Kidney (tissue), 14 donors: ENCODE measurements around the gene DTNB. TPM values are rescaled to one million over a fixed set of nuclear protein-coding genes. Genes with fewer than 3 reads are reported as not detected.

Source experiments
- DNase-seq, 5 donors: peaks; one replicate each; pipeline ENCODE4 v3.0.0-alpha.2; 2013 to 2020
- FAIRE-seq: peaks from 2 replicates; lab custom pipeline; 2012; peaks lifted over from hg19 to GRCh38; lab: Jason Lieb, UNC
- H3K27ac ChIP-seq, 2 donors: one replicate each; pipeline ENCODE4 v1.7.0; 2013; ENCODE audit warnings: low read depth in 2 of 2, low read length in 2 of 2, inconsistent platforms in 1 of 2
- H3K27me3 ChIP-seq: one replicate; pipeline ENCODE4 v1.7.1; 2013; ENCODE audit warnings: low read length, inconsistent platforms; ENCODE audit not compliant: control insufficient read depth, insufficient read depth
- H3K36me3 ChIP-seq, 3 donors: one replicate each; pipeline versions ENCODE4 v1.7.0 to v1.7.1; 2013; ENCODE audit warnings: low read length in 3 of 3, control low read depth in 1 of 3, inconsistent platforms in 1 of 3; ENCODE audit not compliant: insufficient read depth in 3 of 3, control insufficient read depth in 2 of 3
- H3K4me1 ChIP-seq, 3 donors: one replicate each; pipeline versions ENCODE4 v1.7.0 to v1.7.1; 2013; ENCODE audit warnings: low read length in 3 of 3, inconsistent platforms in 1 of 3, low read depth in 1 of 3; ENCODE audit not compliant: control insufficient read depth in 2 of 3, insufficient read depth in 2 of 3
- H3K4me3 ChIP-seq, 3 donors: one replicate each; pipeline versions ENCODE4 v1.7.0 to v1.8.1; 2013; ENCODE audit warnings: low read length in 3 of 3, control low read depth in 1 of 3, inconsistent platforms in 1 of 3
- H3K9ac ChIP-seq, 3 donors: one replicate each; pipeline versions ENCODE4 v1.7.0 to v1.7.1; 2013; ENCODE audit warnings: low read length in 3 of 3, control low read depth in 1 of 3, inconsistent platforms in 1 of 3
- H3K9me3 ChIP-seq, 3 donors: one replicate each; pipeline versions ENCODE4 v1.7.0 to v1.7.1; 2013; ENCODE audit warnings: low read length in 3 of 3, control low read depth in 1 of 3, inconsistent platforms in 1 of 3; ENCODE audit not compliant: control insufficient read depth in 2 of 3, insufficient read depth in 1 of 3
- intact Hi-C: fragments of 100-400 bp; cut with DNase I; formaldehyde crosslinking; loops from one replicate; pipeline ENCODE4 v1.11.1; 2022
- polyA plus RNA-seq: library from polyadenylated mRNA; stranded (reverse); fragments of 350-450 nt; fragmentation: Illumina TruSeq; extraction: RNeasy Lipid Tissue Mini Kit (QIAGEN cat#74804); gene quantifications from one replicate; pipeline ENCODE4 v1.2.3, GENCODE V29; 2014; ENCODE audit warnings: low read depth, low replicate concordance; ENCODE audit not compliant: insufficient read depth
- total RNA-seq: library from RNA; stranded (reverse); fragmentation: NEBNext Ultra II Directional; extraction: Animal tissue kit (Norgen Biotek cat#: 25700); gene quantifications from one replicate; pipeline ENCODE4 v1.2.1, GENCODE V29; 2021
- TF ChIP-seq, protein P1 (sequence below): IDR thresholded peaks from 3 replicates; pipeline ENCODE4 v1.5.1; 2012; ENCODE audit warnings: mild to moderate bottlenecking, moderate library complexity, borderline replicate concordance; ENCODE audit not compliant: insufficient read depth; ENCODE audit errors: extremely low read depth
- donor health status: control.
- donor health status: control.
- donor health status: control.
- donor health status: control.
- donor health status: control.
- donor health status: DM: yes; HTN: yes; CAD: no.
- donor health status: Normal renal cell carcinoma (clear cell type).

DTNB gene
- total and polyA plus RNA-seq, 2 donors from 2014 or later: 23.0 to 28.1 TPM

- FAIRE-seq: no peak
Measured at GRCh38 chr2:25492726-25493125, 180.7 kb downstream of the DTNB start.

DNA sequence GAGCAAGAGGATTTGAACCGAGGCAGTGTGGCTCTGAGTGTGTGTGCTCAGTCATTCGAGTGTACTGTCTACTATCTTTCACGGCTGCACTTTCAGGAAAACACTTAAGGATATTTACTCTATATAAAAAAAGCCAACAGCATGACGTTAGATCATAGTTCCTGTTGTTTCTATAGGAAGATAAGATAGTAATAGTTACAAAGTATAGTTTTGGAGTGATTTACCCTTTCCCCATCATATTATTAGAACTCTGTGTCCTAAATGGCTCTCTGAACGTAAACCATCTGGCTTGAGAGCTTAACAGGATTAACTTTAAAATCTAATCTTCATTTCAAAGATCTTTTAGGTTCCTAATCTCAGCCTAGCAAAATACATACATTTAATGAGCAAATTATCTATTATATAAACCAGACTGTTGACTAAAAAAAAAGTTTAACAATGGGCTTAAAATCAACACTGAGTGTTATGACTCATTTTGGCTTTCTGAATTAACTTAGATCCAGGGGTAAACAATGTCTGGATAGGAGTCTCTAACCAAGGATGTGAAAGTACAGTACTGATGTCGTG, 181.3 kb downstream of the DTNB start:
- H3K36me3 ChIP-seq: no peaks in the 10 kb centered on the region
- H3K9me3 ChIP-seq: no peaks in the 10 kb centered on the region
- H3K27ac ChIP-seq: no peak overlapping the region
- no peak overlapping the region for H3K9ac ChIP-seq
- H3K27me3 ChIP-seq: no peaks in the 10 kb centered on the region
- no peak for DNase-seq
- TF ChIP-seq, protein P1, sequence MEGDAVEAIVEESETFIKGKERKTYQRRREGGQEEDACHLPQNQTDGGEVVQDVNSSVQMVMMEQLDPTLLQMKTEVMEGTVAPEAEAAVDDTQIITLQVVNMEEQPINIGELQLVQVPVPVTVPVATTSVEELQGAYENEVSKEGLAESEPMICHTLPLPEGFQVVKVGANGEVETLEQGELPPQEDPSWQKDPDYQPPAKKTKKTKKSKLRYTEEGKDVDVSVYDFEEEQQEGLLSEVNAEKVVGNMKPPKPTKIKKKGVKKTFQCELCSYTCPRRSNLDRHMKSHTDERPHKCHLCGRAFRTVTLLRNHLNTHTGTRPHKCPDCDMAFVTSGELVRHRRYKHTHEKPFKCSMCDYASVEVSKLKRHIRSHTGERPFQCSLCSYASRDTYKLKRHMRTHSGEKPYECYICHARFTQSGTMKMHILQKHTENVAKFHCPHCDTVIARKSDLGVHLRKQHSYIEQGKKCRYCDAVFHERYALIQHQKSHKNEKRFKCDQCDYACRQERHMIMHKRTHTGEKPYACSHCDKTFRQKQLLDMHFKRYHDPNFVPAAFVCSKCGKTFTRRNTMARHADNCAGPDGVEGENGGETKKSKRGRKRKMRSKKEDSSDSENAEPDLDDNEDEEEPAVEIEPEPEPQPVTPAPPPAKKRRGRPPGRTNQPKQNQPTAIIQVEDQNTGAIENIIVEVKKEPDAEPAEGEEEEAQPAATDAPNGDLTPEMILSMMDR: no peak
- intact Hi-C loops: no loop called here
- no peak for FAIRE-seq
- H3K4me1 ChIP-seq: no peaks in the 10 kb centered on the region
- no peak overlapping the region for H3K4me3 ChIP-seq

More at GRCh38 chr2:25492726-25493125, 180.7 kb downstream of the DTNB start:
- Histone ChIP-seq H3K27me3 (no peaks in the 10 kb centered on the region), H3K4me1 (no peaks in the 10 kb centered on the region), H3K36me3 (no peaks in the 10 kb centered on the region), H3K9ac (no peak overlapping the region), H3K9me3 (no peaks in the 10 kb centered on the region), H3K27ac (no peak overlapping the region), H3K4me3 (no peak overlapping the region)
- TF ChIP-seq, protein P1: no peak
- intact Hi-C loops: no loop called here
- no peak for DNase-seq

- Histone ChIP-seq H3K4me1 (no peaks in the 10 kb centered on the region), H3K9me3 (no peaks in the 10 kb centered on the region), H3K36me3 (no peaks in the 10 kb centered on the region), H3K27me3 (no peaks in the 10 kb centered on the region), H3K9ac (no peak overlapping the region), H3K4me3 (no peak overlapping the region), H3K27ac (no peak overlapping the region)
- TF ChIP-seq, protein P1: no peak
- intact Hi-C loops: no loop called here
- DNase-seq (no peak), FAIRE-seq (no peak)
Measured at GRCh38 chr2:25491003-25491696, 182.2 kb downstream of the DTNB start.
